Fibroblast of skin of back (primary cell): ENCODE measurements around the gene NEB. TPM values are rescaled to one million over a fixed set of nuclear protein-coding genes. Genes with fewer than 3 reads are reported as not detected.

Experiments
- DNase-seq: peaks from one replicate; pipeline ENCODE4 v3.0.0-alpha.2; 2013
- polyA plus RNA-seq, 2 experiments: library from polyadenylated mRNA; unstranded; fragments of 120-200 nt; gene quantifications; one replicate each; pipeline ENCODE4 v1.2.1, GENCODE V29; 2013; ENCODE audit not compliant: insufficient read length in 2 of 2

Gene NEB, protein sequence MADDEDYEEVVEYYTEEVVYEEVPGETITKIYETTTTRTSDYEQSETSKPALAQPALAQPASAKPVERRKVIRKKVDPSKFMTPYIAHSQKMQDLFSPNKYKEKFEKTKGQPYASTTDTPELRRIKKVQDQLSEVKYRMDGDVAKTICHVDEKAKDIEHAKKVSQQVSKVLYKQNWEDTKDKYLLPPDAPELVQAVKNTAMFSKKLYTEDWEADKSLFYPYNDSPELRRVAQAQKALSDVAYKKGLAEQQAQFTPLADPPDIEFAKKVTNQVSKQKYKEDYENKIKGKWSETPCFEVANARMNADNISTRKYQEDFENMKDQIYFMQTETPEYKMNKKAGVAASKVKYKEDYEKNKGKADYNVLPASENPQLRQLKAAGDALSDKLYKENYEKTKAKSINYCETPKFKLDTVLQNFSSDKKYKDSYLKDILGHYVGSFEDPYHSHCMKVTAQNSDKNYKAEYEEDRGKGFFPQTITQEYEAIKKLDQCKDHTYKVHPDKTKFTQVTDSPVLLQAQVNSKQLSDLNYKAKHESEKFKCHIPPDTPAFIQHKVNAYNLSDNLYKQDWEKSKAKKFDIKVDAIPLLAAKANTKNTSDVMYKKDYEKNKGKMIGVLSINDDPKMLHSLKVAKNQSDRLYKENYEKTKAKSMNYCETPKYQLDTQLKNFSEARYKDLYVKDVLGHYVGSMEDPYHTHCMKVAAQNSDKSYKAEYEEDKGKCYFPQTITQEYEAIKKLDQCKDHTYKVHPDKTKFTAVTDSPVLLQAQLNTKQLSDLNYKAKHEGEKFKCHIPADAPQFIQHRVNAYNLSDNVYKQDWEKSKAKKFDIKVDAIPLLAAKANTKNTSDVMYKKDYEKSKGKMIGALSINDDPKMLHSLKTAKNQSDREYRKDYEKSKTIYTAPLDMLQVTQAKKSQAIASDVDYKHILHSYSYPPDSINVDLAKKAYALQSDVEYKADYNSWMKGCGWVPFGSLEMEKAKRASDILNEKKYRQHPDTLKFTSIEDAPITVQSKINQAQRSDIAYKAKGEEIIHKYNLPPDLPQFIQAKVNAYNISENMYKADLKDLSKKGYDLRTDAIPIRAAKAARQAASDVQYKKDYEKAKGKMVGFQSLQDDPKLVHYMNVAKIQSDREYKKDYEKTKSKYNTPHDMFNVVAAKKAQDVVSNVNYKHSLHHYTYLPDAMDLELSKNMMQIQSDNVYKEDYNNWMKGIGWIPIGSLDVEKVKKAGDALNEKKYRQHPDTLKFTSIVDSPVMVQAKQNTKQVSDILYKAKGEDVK (N-terminal part only)
- 5.1 TPM for polyA plus RNA-seq (2013, experiment 1 of 2; ENCODE audit: insufficient read length)
- 7.4 TPM for polyA plus RNA-seq (2013, experiment 2 of 2; ENCODE audit: insufficient read length)

DNA sequence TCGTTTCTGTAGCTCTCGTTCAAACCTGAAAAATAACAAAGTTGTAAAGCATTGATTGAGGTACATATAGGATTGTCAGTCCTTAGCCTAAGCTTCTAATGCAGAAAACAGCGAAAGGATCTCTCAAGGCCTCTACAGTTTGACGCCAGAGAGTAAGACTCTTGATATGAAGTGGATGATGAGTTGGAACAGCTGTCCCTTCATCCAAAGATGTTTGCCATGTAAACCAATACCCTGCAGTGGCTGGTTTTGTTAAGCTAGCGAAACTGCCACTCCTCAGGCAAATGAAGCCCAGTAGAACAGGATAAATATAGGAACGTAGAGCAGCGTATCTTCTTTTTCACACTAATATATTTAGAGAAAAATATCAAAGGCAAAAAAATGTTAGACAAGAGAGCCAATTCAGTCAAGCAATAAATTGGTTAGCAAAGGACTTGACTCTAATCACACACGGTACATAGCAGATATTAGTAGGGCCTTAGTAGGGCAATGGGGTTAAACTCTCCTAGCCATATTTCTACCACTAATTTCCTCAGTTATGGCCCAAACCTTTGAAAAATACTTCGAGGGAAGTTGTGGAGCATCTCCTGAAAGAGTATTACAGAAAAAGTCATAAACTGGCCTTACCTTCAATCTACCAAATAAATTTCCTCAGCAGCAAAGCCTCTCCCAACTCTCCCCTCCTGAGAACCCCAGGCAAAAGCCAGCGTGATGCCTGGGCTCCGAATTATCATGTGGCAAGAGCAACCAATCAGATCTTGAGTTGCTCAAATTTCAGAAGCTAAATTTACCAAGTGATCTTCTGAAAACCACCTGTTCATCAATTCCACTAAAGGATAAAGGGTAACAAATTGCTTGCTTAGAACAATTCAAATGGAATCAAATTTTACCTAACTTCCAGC lies at the start of gene NEB:
Gene NEB (minus strand): TSS at position 706 of the 902 bp plus-strand sequence. CDS start 1,320 bp downstream, outside the sequence.
- no peak for DNase-seq

DNA sequence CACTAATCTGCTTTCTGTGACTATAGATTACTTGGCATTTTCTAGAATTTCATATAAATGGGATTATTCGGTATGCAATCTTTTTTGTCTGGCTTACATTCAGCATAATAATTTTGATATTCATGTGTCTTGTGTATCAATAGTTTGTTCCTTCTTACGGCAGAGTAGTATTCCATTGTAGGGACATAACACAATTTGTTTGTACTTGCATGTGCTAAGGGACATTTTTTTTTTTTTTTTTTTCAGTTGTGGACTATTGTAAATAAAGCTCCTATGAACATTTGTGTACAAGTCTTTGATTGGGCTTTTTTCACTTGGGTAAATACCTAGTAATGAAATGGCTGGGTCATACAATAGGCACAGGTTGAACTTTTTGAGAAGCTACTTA lies 48.9 kb upstream of the NEB start:
- no peak for DNase-seq

DNA sequence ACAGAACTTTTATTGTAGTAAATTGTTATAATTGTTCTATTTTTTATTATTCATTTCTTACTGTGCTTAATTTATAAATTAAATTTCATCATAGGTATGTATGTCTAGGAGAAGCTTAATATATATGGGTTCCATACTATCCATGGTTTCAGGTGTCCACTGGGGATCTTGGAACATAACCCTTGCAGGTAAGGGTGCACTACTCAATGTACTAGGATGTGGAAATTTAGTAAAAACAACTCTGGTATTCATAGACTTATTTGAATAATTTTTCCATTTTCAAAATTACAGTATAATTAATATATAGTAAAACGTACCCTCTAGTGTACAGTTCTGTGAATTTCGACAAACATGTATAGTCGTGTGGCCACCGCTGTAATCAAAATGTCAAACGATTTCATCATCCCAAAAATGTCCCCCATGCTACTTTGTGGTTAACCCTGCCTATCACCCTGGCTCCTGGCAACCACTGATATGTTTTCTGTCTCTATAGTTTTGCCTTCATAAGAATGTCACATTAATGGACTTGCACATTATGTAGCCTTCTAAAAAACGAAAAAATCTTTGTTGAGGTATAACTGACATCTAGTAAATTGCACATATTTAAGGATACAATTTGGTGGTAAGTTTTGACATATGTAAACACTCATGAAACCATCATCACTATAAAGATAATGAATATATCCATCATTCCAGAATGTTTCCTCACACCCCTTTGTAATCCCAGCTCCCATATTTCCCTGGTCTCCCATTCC lies 48.3 kb upstream of the NEB start:
- no peak for DNase-seq

DNA sequence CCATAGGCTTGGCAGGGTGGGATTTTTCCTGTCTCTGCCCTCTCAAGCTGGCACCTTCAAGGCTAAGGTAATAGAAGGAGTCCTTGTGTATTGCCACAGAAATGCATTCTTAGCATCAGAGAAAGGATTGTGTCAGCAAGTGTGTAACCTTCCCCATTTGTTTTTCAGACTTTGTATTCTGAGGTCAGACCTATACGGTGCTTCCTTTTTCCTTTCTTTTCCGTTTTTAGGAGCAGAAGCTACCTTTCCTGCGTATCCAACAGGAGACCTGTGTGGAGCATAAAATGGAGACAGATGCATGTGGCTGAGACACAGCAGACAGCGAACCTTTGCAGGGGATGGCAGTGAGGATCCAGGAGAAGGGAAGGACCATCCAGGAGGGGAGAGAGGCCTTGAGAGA lies 47.4 kb upstream of the NEB start:
- no peak for DNase-seq

DNA sequence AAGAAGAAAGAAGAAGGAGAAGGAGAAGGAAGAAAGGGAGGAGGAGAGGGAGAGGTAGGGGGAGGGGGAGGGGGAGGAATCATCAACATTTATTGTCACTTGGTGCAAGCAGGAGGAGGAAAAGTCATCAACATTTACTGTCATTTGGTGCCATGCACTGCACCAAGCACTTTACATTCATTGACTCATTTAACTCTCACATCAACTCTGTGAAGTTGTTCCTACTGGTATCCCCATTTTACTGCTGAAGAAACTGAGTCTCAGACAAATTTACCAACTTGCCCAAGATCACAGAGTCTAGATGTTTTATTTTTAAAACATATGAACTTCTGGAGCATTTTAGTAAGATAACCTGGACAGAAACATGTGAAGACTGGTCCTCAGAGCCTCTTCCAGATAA lies 46.7 kb upstream of the NEB start:
- DNase-seq = no peak

DNA sequence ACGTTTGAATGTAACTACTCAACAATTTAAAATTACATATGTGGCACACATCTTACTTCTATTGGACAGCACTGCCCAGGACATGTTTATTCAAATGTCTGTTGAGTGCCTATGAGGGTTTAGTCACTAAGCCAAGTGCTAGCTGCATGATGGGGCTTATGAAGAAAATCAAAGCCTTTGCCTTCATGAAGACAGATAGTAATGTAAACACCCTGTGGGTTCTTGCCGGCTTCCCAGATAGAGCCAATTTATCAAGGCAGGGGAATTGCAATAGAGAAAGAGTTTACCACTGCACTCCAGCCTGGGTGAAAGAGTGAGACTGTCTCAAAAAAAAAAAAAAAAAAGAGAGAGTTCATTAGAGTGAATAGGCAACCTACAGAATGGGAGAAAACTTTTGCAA lies 43.7 kb upstream of the NEB start:
- DNase-seq = no peak

DNA sequence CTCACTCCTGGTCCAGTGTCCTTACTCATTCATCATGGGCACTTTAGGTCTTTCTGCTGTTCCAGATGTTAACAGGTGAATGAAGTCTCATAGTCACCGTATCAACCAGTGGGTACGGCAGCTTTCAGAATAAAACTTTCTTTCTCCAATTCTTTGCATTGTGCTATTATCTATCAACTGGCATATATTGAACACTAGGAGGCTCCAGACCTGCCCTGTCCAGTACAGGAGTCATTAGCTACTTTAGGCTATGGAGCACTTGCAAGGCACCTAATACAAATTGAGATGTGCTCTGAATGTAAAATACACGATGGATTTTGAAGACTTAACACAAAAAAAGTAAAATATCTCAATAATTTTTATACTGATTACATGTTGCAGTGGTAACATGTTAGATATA lies 43.2 kb upstream of the NEB start:
- DNase-seq = no peak

DNA sequence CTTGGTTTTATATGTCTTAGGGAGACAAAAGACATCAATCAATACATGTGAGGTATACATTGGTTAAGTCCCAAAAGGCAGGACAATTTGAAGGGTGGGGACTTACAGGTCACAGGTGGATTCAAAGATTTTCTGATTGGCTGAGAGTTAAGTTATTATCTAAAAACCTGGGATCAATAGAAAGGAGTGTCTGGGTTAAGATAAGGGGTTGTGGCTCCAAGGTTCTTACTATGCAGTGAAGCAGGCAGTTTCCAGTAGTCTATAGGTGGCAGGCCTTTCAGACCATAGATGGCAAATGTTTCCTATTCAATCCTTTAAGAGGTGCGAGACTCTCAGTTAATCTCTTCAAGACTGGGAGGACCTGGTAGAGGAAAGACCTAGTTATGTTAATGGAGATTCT lies 42.1 kb upstream of the NEB start:
- no peak for DNase-seq

DNA sequence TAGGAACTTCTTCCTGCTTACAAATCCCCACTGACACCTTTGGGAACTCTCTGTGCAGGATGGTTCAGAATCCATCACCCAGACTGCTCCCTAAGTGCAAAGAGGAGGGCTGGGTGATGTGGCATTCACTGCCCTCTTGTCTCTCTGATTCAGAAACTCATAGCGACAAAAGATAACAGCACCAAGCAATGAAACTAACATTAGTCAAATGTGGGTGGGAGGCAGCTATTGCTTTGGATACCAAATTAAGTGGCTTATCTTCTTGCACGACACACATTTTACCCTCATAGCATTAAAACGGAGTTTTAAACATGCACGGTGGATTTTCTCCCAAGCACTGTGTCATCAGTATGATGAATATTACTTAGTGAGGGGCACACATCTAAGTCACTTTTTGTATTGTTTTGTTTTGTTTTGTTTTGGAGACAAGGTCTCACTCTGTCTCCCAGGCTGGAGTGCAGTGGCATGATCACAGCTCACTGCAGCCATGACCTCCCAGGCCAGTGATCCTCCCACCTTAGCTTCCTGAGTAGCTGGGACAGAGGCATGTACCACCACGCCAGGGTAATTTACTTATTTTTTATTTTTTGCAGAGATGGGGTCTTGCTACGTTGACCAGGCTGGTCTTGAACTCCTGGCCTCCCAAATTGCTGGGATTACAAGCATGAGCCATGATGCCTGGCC lies 40.9 kb upstream of the NEB start:
- peak; percentile 12 for DNase-seq

DNA sequence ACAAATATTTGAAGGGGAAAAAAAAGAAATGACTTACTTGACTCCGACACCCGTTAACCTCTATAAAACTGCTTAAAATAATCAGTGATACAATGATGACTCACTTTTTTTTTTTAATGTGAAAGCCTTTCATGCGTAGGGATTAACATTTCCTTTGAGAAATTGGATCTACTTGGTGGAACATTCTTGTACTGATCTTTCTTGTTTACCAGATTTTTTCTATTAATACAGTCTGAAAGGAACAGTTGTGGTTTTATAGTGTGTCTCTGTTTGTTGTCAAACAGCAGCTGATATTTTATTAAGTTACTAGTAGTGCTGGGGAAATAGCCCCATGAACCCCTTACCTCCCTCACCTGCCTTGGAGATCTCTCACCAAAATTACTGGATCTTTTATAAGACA lies 40.2 kb upstream of the NEB start:
- peak; percentile 64 for DNase-seq

DNA sequence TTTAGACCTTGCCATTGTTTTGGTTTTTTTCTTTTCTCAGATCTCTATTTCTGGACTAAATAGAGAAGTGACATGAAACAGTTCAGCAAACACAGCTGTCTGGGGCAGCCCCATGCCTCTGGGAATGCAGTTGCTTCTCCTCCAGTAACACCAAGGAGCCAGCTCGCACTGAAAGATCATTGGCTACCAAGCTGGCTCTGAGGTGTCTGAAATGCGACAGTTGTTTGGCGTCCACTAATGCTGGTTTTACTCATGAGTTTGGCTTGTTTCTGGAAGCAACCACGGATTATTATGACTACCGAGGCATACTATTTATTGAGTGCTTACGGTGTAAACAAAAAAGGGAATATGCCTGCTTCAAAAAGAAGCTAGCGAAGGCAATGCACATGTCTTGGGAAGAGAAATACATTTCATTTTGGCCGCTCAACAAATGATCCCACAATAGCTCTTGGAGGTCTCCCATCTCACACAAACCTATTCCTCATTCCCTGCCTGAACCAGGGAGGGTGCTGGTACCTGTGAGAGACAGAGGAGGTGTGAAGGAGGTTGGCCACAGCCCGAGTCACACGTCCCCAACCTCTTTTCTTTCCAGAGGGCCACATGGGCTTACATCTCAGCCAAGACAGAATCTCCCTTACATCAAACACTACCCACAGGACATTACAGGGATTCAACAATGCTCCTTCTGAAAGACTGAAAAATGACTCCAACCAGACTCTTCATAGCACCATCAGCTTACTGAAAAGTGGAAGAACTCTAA lies 37.5 kb upstream of the NEB start:
- DNase-seq = peak; percentile 13

DNA sequence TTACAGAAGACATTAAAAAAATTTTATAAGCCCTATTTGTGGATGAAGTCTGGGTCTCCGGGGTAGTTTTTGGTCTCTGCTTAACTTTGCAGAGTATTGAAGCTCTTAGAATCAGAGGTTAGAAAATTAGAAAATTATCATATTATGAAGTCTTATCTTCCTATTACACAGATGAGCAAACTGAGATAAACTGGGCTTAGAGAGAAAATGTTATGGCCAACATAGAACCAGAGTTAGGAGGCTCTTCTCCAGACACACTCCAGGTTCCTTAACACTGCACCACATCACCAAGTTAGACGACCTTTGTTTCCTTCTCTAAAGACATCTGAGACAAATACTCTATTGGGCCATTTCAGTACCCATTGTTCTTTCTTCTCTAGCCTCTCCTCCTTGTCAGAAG lies 36.7 kb upstream of the NEB start:
- DNase-seq = no peak

DNA sequence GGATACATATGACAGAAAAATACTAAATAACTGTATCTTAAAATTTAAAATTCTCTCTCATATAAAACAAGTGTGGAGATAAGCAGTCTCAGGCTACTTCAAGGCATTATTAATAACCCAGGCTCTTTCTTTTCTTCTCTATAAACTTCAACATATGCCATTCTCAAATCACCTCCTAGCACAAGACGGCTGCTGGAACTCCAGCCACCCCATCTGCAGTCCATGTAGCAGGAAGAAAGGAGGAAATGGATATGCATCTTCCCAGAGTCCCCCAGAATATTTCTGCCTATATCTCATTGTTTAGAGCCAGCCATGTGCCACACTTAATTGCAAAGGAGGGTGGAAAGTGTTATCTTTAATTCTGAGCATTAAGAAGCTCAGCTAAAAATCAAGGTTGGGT lies 35.3 kb upstream of the NEB start:
- DNase-seq = no peak

DNA sequence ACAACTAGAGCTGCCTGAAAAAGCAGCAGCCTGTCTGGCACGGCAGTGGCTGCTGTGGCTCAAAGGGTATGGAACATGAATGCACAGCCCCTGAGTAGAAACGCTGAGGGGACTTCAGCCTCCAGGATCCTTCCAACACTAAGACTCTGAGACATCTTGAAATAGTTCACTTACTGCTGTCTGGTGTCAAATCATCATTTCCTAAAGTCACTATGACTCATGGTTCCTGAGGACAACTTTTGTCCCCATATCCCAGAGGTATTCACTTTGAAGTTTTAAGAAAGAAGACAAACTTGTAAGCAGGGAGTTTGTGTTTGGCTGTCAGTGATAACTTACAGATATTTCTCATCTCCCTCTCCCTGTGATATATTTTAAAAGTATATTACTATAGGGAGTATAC lies 33.3 kb upstream of the NEB start:
- DNase-seq = peak; percentile 12

DNA sequence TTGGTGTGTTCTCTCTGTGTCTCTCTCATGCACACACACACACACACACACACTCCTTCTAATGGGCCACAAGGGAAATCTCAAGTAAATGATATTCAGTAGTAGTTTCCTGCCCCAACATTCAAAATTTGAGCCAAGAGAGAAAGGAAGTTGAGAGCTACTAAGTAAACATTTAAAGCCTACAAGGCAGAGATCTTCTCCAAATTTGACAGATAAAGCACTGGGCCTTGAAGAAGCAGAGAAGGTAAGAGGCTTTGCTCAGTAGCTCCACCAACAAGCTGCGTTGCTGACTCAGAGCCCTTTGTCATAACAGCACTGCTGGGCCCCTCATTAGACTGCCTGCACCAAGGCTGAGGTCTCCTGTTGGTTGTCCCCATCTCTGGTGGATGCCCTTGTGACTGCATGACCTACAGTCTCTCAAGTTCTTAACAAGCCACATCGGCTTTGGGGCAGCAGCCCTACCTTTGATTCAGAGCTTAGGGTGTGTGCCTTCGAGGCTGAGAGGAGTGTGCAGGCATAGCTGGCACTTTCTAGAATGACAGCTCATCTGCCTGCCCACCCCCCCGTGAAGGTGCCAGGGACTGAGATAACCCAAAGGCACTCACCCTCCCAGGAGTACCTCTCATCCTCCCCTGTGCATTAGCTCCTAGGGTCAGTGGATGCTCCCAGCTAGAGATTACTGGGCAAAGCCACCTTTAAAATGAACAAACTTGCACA lies 32.3 kb upstream of the NEB start:
- no peak for DNase-seq

DNA sequence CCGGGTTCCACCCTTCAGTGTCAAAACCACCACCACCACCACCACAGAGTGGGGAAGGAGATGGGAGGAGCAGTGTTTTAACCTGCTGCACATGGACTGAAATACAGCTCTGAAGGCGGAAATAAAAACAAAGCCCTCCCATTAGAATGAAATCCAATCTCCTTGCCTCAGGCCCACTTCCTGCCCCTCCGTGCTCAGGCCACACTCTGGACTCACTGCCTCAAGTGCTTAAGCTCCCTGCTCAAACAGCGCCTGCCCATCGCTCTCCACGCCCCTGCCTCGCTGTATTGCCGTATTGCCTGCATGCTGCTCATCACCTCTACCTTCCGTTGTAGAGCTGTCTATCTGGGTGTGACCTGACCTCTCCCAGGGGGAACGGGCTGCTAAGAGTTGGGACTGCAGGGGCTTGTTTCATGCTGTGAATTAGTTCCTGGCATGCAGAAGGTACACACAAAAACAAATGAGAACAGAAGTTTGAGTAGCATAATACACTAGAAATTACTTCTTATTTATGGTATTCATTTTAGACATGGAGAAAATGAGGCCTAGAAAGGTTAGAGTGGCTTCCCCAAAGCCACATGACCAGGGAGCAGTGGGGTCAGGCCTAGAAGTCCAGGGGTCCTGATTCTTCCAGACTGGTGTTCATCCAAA lies 31.6 kb upstream of the NEB start:
- DNase-seq = no peak

DNA sequence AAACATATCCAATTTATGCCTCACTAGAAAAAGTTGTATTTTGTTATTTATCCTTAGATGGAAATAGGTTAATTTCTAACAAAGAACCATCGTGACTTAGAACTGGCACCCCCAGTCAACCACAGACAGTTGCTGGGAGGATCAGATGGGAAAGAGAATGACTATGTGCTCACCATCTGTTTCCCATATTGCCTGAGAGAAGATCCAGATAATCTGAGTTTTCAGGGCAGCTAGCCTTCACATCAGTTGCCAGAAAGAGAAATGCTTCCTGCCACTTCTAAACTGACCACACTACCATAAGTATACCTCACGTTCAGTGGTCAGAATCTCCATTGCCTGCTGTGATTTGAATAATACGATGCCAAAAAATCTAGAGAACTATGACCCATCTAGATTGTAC lies 28.4 kb upstream of the NEB start:
- DNase-seq = no peak

DNA sequence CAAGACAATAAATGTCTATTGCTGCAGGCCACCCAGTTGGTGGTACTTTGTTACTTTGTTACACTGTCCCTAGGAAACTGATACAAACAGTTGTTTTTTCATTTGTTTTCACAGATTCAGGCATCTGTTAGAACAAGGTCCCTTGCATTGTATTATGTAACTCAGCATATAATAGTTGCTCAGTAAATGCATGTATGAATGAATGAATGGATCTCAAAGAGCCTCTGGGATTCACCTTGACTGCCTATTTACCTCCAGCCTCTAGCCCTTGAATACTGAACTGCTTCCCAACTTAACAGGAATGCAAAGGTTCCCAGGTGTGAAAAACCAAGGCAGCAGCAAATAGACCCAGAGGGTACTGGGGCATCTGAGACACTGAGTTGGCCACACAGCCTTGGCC lies 27.4 kb upstream of the NEB start:
- DNase-seq = no peak
